Kasumi-1 (cell line): ENCODE measurements around the gene ST3GAL5.

Experiments used
- DNase-seq, 2 experiments: peaks; one replicate each; lab custom pipeline; 2025; lab: John Stamatoyannopoulos, UW

The ST3GAL5 gene

GRCh38 chr2:85790032-85790431 lies 98.8 kb downstream of the ST3GAL5 start:
- DNase-seq, result no peak

- DNase-seq, result no peak
Measured at GRCh38 chr2:85789271-85789670, 99.5 kb downstream of the ST3GAL5 start.

DNA sequence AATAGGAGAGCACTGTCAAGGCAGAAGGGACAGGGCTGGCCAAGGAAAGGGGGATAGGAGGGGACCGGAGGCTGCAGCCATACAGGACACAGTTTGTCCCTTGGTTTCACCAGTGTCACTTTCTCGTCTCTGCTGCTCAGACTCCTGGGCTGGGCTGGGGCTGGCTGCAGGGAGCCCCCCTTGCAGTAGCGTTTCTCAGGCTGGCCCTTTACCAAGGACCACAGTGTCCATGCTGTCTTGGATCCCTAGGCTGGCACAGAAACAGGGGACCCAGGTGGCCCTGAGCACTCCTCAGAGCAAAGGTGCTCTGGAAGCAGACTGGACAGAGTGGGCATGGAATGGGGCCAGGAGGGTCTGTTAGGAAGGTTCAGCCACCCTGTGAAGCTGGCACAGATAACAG lies 100.2 kb downstream of the ST3GAL5 start:
- DNase-seq, result no peak

GRCh38 chr2:85787981-85788340 lies 100.8 kb downstream of the ST3GAL5 start:
- DNase-seq, result no peak

GRCh38 chr2:85787282-85787980 lies 101.4 kb downstream of the ST3GAL5 start:
- DNase-seq, result no peak
